ENCODE results near the gene CLEC19A. TPM values are rescaled to one million over a fixed set of nuclear protein-coding genes. Genes with fewer than 3 reads are reported as not detected.
"Not testable (repeated sequence)": the region's sequence is repeated elsewhere in the genome, so short reads cannot be mapped to it uniquely, and the experiment has no call there.

CLEC19A gene
- polyA plus RNA-seq, 5 donors, result 0.11 to 0.51 (median 0.50) TPM; not detected in 2

- DNase-seq, result no peak
Observed at GRCh38 chr16:19286827-19287226, 1.3 kb downstream of the CLEC19A start.

- no peak for DNase-seq
Observed at GRCh38 chr16:19287241-19287640, 1.7 kb downstream of the CLEC19A start.

- no peak for DNase-seq
Observed at GRCh38 chr16:19288872-19289799, 3.6 kb downstream of the CLEC19A start.

GRCh38 chr16:19289811-19290485 is 4.4 kb downstream of the CLEC19A start:
- peak; percentile 25 to 26 for DNase-seq

GRCh38 chr16:19290860-19291259 is 5.3 kb downstream of the CLEC19A start:
- no peak for DNase-seq

GRCh38 chr16:19291475-19291874 is 5.9 kb downstream of the CLEC19A start:
- peak; percentile 18 to 20 for DNase-seq

GRCh38 chr16:19292186-19292585 is 6.7 kb downstream of the CLEC19A start:
- DNase-seq, result no peak

- DNase-seq, result peak in 1 of 2 donors; percentile 38
Observed at GRCh38 chr16:19294156-19294649, 8.7 kb downstream of the CLEC19A start.

GRCh38 chr16:19295393-19295792 is 9.9 kb downstream of the CLEC19A start:
- no peak for DNase-seq

- DNase-seq, result no peak
Observed at GRCh38 chr16:19297454-19297853, 11.9 kb downstream of the CLEC19A start.

GRCh38 chr16:19299565-19299964 is 14.0 kb downstream of the CLEC19A start:
- DNase-seq, result no peak

- no peak for DNase-seq
Observed at GRCh38 chr16:19301931-19302330, 16.4 kb downstream of the CLEC19A start.

- DNase-seq, result no peak
Observed at GRCh38 chr16:19304750-19305149, 19.2 kb downstream of the CLEC19A start.

GRCh38 chr16:19305443-19305842 is 19.9 kb downstream of the CLEC19A start:
- no peak for DNase-seq

GRCh38 chr16:19307587-19308241 is 22.2 kb downstream of the CLEC19A start:
- no peak for DNase-seq

GRCh38 chr16:19308392-19308791 is 22.9 kb downstream of the CLEC19A start:
- no peak for DNase-seq

GRCh38 chr16:19309178-19309577 is 23.6 kb downstream of the CLEC19A start:
- no peak for DNase-seq

- no peak for DNase-seq
Observed at GRCh38 chr16:19314718-19315425, 29.3 kb downstream of the CLEC19A start.

- no peak for DNase-seq
Observed at GRCh38 chr16:19315889-19316433, 30.4 kb downstream of the CLEC19A start.

- DNase-seq, result no peak
Observed at GRCh38 chr16:19316846-19317245, 31.3 kb downstream of the CLEC19A start.

GRCh38 chr16:19321186-19321585 is 35.7 kb downstream of the CLEC19A start:
- DNase-seq, result not testable (repeated sequence)
